Hepatocyte (in vitro differentiated cells): ENCODE results near the gene ERCC8.

Experiments used
- EZH2 ChIP-seq: fragments of 200-600 bp; sonication (generic); IDR thresholded peaks from 2 replicates; pipeline ENCODE4 v1.6.1; 2016; ENCODE audit warnings: antibody characterized with exemption, mild to moderate bottlenecking, borderline replicate concordance
- EZH2phosphoT487 ChIP-seq: fragments of 200-600 bp; sonication (generic); IDR thresholded peaks from one replicate; pipeline ENCODE4 v1.6.1; 2018; ENCODE audit warnings: antibody characterized with exemption, mild to moderate bottlenecking, low read depth, moderate library complexity; ENCODE audit not compliant: unreplicated experiment, severe bottlenecking
- TF ChIP-seq, protein P1 (sequence below): fragments of 200-600 bp; sonication (generic); IDR thresholded peaks from 2 replicates; pipeline ENCODE4 v1.5.1; 2016; ENCODE audit warnings: antibody characterized with exemption, mild to moderate bottlenecking; ENCODE audit not compliant: poor library complexity

DNA sequence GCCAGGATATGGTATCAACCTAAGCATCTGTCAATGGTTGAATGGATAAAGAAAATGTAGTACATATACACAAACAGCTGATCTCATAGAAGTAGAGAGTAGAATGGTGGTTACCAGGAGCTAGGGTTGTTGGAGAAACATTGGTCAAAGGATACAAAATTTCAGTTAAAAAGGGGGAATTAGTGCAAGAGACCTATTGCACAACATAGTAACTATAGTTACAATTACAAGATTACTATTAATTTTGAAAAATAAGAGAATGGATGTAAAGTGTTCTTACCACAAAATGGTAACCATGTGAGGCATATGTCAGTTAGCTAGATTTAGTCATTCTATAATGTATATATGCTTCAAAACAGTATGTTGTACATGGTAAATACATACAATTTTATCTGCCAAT, 72.0 kb downstream of the ERCC8 start:
- TF ChIP-seq, protein P1, sequence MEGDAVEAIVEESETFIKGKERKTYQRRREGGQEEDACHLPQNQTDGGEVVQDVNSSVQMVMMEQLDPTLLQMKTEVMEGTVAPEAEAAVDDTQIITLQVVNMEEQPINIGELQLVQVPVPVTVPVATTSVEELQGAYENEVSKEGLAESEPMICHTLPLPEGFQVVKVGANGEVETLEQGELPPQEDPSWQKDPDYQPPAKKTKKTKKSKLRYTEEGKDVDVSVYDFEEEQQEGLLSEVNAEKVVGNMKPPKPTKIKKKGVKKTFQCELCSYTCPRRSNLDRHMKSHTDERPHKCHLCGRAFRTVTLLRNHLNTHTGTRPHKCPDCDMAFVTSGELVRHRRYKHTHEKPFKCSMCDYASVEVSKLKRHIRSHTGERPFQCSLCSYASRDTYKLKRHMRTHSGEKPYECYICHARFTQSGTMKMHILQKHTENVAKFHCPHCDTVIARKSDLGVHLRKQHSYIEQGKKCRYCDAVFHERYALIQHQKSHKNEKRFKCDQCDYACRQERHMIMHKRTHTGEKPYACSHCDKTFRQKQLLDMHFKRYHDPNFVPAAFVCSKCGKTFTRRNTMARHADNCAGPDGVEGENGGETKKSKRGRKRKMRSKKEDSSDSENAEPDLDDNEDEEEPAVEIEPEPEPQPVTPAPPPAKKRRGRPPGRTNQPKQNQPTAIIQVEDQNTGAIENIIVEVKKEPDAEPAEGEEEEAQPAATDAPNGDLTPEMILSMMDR = no peak
- TF ChIP-seq EZH2 (no peak), EZH2phosphoT487 (no peak)
